Measurements from ENCODE around the gene NELFCD.

The NELFCD gene

DNA sequence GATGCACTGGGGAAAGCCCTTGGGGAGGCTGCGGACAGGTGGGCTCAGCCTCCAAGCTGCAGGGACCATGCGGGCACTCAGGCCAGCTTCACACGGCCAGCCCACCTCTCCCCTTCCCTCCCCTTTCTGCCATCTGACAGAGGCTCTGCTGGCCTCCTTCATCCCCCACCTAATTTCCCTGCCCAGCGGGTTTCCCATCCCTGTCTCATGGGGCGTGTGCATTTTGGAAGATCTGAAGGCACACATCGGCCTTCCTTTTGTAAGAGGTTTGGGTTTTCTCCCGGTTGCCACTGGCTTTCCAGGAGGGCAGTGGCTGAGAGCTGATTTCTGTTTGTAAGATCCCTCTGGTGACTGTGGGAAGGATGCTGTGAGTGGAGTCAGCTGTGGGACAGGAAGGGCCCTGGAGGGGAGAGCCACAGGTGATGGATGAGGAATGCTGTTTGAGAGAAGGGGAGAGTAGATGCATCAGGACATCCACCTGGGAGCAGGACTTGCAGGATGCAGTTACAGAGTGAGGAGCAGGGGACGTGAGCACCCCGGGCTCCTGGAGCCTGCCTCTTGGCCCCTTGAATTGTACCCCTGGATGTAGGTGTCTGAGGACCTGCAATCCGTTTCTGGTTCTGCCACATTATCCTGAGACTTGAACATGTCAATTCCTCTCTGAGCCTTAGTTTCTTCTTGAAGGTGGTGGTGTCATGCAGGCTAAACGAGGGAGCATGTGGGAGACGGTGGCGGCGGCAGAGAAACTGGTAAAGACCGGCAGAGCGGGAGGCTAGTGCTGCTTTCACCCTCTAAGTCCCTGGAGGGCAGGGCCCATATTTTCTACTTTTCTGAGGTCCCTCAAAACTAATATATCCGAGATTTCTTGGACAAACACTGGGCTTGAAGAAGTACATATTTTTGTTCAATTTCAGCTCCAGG lies 32.2 kb downstream of the NELFCD start:
- no peak overlapping the region for H3K4me3 ChIP-seq (ENCODE audit: low read depth in 1 of 2, low read length in 2 of 2)

GRCh38 chr20:59013959-59014608 lies 33.0 kb downstream of the NELFCD start:
- ATAC-seq (ENCODE audit: insufficient read depth, low read depth) (peak; percentile 43; the same call in 2 of the 3 replicates), DNase-seq (peak; percentile 40)
- no peak overlapping the region for H3K27ac ChIP-seq (ENCODE audit: low read length)
- no peak overlapping the region for H3K4me2 ChIP-seq (ENCODE audit: insufficient read depth, low read length)
- H3K36me3 ChIP-seq (ENCODE audit: insufficient read depth, low read length) = no peaks in the 10 kb centered on the region
- peaks cover 14% of the 10 kb centered on the region for H4K20me1 ChIP-seq (ENCODE audit: insufficient read depth, low read length)
- H3K9me3 ChIP-seq (ENCODE audit: insufficient read depth, low read length, severe bottlenecking) = no peaks in the 10 kb centered on the region
- no peak overlapping the region for H3K9ac ChIP-seq (ENCODE audit: low read depth, low read length)
- TF ChIP-seq EZH2 (IDR thresholded peaks at IDR 0.05; ENCODE audit: borderline replicate concordance, low read depth, low read length, severe bottlenecking) (no peak), CTCF (IDR thresholded peaks at IDR 0.05; ENCODE audit: borderline replicate concordance, extremely low read depth, low read length, poor library complexity, severe bottlenecking) (no peak)
- H3K27me3 ChIP-seq (ENCODE audit: insufficient read depth, low read length, poor library complexity) = no peaks in the 10 kb centered on the region
- H3K79me2 ChIP-seq (ENCODE audit: insufficient read depth, low read length) = no peaks in the 10 kb centered on the region
- no peaks in the 10 kb centered on the region for H3K4me1 ChIP-seq (ENCODE audit: insufficient read depth, low read length)
- H2AFZ ChIP-seq (ENCODE audit: low read depth, low read length) = no peak overlapping the region
- H3K4me3 ChIP-seq (ENCODE audit: low read depth in 1 of 2, low read length in 2 of 2) = no peak overlapping the region

More for the DNA sequence above, 32.2 kb downstream of the NELFCD start:
- DNase-seq (no peak), ATAC-seq (ENCODE audit: insufficient read depth, low read depth) (no peak)
- no peak overlapping the region for H2AFZ ChIP-seq (ENCODE audit: low read depth, low read length)
- H3K9ac ChIP-seq (ENCODE audit: low read depth, low read length) = no peak overlapping the region
- peaks cover 10% of the 10 kb centered on the region; the same call in 1 of the 2 replicates for H4K20me1 ChIP-seq (ENCODE audit: insufficient read depth, low read length)
- H3K4me2 ChIP-seq (ENCODE audit: insufficient read depth, low read length) = no peak overlapping the region
- H3K27me3 ChIP-seq (ENCODE audit: insufficient read depth, low read length, poor library complexity) = no peaks in the 10 kb centered on the region
- TF ChIP-seq EZH2 (IDR thresholded peaks at IDR 0.05; ENCODE audit: borderline replicate concordance, low read depth, low read length, severe bottlenecking) (no peak), CTCF (IDR thresholded peaks at IDR 0.05; ENCODE audit: borderline replicate concordance, extremely low read depth, low read length, poor library complexity, severe bottlenecking) (no peak)
- no peaks in the 10 kb centered on the region for H3K36me3 ChIP-seq (ENCODE audit: insufficient read depth, low read length)
- no peaks in the 10 kb centered on the region for H3K79me2 ChIP-seq (ENCODE audit: insufficient read depth, low read length)
- no peak overlapping the region for H3K27ac ChIP-seq (ENCODE audit: low read length)
- H3K9me3 ChIP-seq (ENCODE audit: insufficient read depth, low read length, severe bottlenecking) = no peaks in the 10 kb centered on the region
- H3K4me1 ChIP-seq (ENCODE audit: insufficient read depth, low read length) = no peaks in the 10 kb centered on the region

DNA sequence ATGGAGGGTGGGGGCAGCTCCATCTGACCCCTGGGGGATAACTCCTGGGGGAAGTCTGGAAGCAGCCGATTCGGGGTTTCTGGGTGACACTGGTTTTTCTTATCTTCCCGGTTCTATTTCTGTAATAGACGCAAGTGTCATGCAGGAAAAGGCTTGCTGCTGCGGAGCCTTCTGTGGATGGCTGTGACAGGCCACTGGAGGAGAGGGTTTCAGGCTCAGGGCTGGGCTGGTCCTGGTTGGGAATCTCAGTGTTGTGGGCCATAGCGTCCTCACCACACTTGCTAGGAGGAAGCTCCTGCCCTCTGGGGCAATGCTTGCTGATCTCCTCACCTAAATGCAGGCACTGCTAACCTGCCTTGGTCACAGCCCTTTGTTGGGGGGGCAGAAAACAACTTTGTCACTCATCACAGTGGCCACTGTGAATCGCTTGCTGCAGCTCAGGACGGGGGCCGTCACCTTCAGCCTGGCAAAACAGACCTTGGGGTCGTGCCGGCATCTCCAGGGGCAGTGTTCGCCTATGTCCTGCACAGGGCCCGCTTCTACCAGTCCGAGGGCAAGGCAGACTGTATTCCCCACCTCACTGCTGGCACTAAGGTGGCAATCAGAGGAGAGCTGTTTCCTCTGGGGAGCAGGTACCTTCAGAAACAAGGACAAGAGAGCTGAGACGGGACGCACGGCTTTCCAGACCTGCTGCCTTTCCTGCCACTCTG lies 33.8 kb downstream of the NELFCD start:
- no peak overlapping the region for H3K27ac ChIP-seq (ENCODE audit: low read length)
- TF ChIP-seq CTCF (IDR thresholded peaks at IDR 0.05; ENCODE audit: borderline replicate concordance, extremely low read depth, low read length, poor library complexity, severe bottlenecking) = no peak
- no peak for TF ChIP-seq EZH2 (IDR thresholded peaks at IDR 0.05; ENCODE audit: borderline replicate concordance, low read depth, low read length, severe bottlenecking)
- H3K9ac ChIP-seq (ENCODE audit: low read depth, low read length) = no peak overlapping the region
- no peaks in the 10 kb centered on the region for H3K79me2 ChIP-seq (ENCODE audit: insufficient read depth, low read length)
- H3K9me3 ChIP-seq (ENCODE audit: insufficient read depth, low read length, severe bottlenecking) = no peaks in the 10 kb centered on the region
- H2AFZ ChIP-seq (ENCODE audit: low read depth, low read length) = no peak overlapping the region
- no peak overlapping the region for H3K4me2 ChIP-seq (ENCODE audit: insufficient read depth, low read length)
- peaks cover 18% of the 10 kb centered on the region for H4K20me1 ChIP-seq (ENCODE audit: insufficient read depth, low read length)
- DNase-seq = no peak
- no peaks in the 10 kb centered on the region for H3K4me1 ChIP-seq (ENCODE audit: insufficient read depth, low read length)
- no peaks in the 10 kb centered on the region for H3K36me3 ChIP-seq (ENCODE audit: insufficient read depth, low read length)
- H3K27me3 ChIP-seq (ENCODE audit: insufficient read depth, low read length, poor library complexity) = no peaks in the 10 kb centered on the region
- H3K4me3 ChIP-seq (ENCODE audit: low read depth in 1 of 2, low read length in 2 of 2) = no peak overlapping the region
- no peak for ATAC-seq (ENCODE audit: insufficient read depth, low read depth)
